Right ventricle myocardium inferior (tissue), 1 donor: ENCODE data around the gene LHPP. TPM values are rescaled to one million over a fixed set of nuclear protein-coding genes. Genes with fewer than 3 reads are reported as not detected.
A peak's percentile ranks its signal among the peaks of the same experiment; 100 is the strongest.

Experiments
- ATAC-seq: fragments of 200-7000 bp; cut with Tn5 transposase; one replicate; pipeline ENCODE4 v1.9.1; 2020; ENCODE audit warnings: mild to moderate bottlenecking, moderate library complexity
- DNase-seq: peaks from one replicate; pipeline ENCODE4 v3.0.0; 2021; ENCODE audit errors: missing footprints
- intact Hi-C: fragments of 100-400 bp; cut with DNase I; formaldehyde crosslinking; loops from one replicate; pipeline ENCODE4 v1.11.0; 2022
- total RNA-seq: library from RNA; stranded (reverse); fragmentation: NEBNext Ultra II Directional; extraction: Animal tissue kit (Norgen Biotek cat#: 25700); gene quantifications from one replicate; pipeline ENCODE4 v1.2.1, GENCODE V29; 2021
- donor health status: DM: no; HTN: yes; CAD: no; lungs with severe emphysema.

Gene LHPP
- total RNA-seq, 1 donor from 2014 or later, result 5.8 TPM

DNA sequence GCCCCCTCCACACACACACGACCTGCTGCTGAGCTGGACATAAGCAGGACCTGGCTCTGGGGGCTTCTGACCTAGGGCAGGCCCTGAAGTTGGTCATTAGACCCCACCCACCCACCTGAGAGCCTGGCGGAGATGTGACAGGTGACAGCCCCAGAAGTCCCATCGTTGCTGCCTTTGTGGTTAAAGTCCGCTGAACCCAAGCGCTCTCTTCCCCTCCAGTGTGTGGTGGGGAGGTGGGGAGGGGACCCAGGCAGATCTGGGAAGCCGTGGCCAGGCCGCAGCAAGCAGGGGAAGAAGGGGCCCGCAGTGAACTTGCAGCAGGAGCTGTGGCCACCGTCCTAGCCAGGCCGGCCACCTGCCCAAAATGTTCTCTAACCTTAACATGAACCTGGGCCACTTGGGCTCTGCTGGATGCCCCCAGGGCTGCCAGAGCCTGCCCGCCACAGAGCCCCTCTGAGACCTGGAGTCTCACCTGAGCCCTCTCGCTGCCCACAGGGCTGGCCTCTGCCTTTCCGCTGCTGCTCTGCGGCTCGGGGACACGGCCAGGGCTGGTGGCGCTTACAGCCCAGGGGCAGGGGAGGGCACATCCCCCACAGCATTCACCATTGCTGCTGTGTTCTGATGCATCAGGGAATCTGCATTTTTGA, 65.1 kb downstream of the LHPP start:
- no peak for ATAC-seq
- peak; percentile 50 for DNase-seq
- intact Hi-C loops, result no loop called here

DNA sequence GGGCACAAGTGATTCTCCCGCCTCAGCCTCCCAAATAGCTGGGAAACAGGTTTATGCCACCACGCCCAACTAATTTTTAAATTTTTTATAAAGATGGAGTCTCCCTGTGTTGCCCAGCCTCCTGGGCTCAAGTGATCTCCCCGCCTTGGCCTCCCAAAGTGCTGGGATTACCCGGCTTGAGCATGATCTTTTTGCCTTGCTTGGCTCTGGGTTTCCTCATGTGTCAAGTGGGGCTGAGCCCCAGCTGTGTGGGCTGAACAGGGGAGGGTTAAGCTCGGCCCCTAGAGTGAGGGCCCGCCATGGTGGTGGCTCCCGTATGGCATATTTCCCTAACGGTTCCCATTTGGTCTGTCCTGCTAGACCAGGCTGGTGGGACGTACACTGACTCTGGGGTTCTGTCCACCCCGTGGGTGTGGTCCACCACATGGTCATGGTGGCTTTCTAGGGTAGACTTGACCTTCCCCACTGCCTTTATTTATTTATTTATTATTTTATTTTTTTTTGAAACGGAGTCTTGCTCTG, 66.3 kb downstream of the LHPP start:
- no peak for ATAC-seq
- DNase-seq, result peak; percentile 22
- intact Hi-C loops, result no loop called here

DNA sequence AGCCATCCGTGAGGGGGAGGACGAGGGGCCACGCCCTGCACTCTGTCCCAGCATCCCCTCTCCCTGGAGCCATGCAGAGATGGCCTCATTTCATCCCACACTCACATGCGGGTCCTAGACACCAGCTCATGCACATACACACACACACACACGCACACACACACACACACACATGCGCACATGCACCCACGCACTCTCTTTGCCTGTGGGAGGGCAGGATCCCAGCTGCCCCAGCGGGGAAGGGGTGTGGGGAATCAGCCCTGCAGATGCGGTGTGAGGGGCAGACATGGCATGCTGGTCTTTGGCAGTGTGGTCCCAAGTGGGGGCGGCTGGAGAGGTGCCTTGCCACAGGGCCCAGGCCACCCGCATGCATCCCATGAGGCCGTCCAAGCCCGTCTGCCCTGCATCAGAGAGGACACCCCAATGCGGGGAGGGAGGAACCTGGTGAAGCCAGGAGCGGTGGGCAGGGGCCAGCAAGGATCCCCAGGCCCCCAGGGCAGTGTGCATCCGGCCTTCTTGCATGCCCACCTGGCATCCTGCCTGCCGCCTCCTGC, 68.1 kb downstream of the LHPP start:
- DNase-seq (peak; percentile 22), ATAC-seq (no peak)
- intact Hi-C loops, result loop anchor here (5.0 kb wide), 1 partner anchor 298 kb away; no protein-coding TSS in a partner anchor

DNA sequence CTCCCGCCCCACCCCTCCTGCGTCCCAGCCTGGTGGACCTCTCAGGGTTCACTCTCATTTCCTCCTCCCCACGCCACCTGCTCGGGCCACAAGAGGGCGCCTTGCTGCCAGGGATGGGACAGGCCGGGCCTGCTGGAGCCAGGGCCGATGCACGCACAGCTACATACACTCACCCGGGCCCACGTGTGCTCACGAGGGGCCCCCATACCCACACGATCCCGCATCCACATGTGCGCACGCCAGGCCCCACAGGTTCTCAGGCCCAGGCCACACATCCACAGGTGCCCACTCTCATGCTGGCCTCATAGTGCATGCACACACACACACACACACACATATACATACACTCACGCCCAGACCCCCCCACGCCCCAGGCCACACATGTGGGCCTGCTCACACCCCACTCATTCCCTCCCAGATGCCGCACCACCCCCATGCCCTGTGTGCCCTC, 68.6 kb downstream of the LHPP start:
- intact Hi-C loops, result loop anchor here (5.0 kb wide), 1 partner anchor 297 kb away; no protein-coding TSS in a partner anchor
- ATAC-seq, result peak; percentile 81
- peak; percentile 95 for DNase-seq

DNA sequence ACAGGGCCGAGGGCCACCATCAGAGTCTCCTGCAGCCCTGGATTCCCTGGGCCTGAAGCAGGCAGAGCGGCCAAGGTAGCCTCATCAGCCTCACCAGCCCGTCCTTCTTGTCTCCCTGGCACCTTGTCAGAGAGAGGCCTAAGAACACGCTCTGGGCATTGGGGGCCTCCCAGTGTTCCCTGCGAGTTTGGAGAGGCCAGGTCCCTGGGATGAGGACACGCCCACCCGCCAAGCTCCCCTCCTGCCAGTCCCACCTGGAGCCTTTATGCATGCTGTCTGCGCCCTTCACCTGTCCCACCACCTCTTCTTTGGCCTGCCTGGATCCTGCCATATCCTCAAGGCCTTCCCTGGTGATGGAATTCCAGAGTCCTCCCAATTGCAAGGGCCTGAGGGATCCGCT, 69.2 kb downstream of the LHPP start:
- ATAC-seq, result no peak
- intact Hi-C loops, result loop anchor here (5.0 kb wide), 1 partner anchor 296 kb away; no protein-coding TSS in a partner anchor
- peak; percentile 60 for DNase-seq

DNA sequence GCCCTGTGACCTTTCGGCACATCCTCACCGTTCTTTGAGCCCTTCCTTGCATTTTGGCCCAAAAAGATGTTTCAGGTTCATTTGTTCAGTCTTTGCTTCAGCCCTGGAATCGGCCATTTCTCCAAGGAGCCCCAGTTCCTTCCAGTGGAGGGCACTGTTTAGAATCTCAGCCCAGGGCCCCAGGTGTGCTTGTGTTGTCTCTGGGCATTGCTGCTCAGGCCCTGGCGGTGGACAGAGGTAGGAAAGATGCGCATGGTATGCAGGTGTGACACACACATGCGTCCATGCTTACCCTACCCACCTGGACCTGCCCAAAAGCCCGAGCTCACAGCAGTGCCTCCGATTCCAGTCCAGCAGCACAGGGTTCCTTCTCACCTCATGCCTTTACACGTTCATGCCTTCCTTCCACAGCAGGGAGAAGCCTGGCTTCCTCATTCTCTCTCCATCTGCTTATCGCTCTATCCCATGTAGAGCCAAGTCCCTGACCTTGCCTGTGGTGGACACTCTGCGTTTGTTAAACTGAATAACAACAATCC, 70.6 kb downstream of the LHPP start:
- intact Hi-C loops, result loop anchor here (5.0 kb wide), 1 partner anchor 295 kb away; no protein-coding TSS in a partner anchor
- no peak for ATAC-seq
- peak; percentile 15 for DNase-seq

DNA sequence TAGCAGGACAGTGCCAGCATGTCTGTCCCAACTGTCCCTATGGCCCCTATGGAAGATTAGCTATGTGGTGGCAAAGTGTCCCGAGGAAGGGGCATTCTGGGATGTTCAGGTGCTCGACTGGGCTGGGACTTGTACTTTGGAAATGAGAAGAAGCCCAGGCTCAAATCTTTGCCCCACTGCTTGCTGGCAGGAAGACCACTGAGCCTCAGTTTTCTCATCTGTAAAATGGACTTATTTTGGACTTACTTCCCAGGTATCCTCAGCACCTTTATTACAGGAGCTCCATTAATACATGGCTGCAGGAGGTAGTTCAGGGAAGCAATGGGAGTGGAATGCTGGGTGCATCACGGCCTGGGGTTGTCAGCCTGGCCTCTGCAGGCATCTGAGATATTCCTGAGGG, 71.2 kb downstream of the LHPP start:
- no peak for DNase-seq
- intact Hi-C loops, result loop anchor here (5.0 kb wide), 1 partner anchor 295 kb away; no protein-coding TSS in a partner anchor
- no peak for ATAC-seq

DNA sequence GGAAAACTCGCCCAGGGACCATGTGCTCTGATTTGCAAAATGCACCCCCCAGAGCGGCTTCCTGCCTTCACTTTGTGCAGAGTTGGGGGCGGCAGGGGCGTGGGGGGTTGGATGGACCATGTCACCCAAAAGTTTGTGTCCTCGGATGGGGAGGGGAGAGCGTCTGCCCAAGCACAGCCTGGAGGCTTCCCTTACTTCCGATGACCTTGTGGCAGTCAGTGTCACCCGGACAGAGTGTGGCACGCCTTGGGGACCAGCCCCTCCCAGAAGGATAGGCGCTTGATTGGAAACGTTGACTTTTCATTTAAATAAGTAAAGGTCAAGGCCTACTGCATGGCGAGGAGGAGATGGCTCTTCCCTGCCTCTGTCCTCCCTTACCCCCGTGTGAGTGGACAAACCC, 71.6 kb downstream of the LHPP start:
- no peak for ATAC-seq
- peak; percentile 52 for DNase-seq
- intact Hi-C loops, result loop anchor here (5.0 kb wide), 1 partner anchor 294 kb away; no protein-coding TSS in a partner anchor

DNA sequence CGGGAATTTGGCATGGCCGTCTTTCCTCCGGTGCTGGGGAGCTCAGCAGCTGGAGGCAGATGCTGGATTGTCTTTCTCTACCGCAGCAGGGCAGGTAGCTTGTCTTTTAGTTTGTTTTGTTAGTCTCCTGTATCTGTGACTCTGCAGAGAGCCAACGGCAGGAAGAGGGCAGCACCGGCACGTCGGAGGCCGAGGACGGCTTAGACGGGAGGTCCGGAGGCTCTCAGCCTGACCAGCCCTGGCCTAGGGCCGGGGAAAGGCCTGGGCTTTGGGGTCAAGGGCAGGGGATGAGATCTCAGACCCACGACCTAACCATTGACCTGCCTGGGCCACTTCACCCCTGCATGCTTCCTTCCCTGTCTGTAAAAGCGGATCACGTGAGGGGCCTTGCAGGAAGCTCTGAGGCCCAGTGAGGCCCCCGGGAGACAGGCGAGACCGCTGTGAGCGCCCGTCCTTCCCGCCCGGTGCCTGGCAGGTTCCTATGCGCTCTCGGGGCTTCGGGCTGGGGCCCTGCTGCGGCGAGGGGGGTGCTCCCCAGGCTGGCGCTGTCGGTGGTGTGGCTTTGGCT, 72.7 kb downstream of the LHPP start:
- peak; percentile 35 for ATAC-seq
- peak; percentile 70 for DNase-seq
- intact Hi-C loops, result loop anchor here (5.0 kb wide), 1 partner anchor 293 kb away; no protein-coding TSS in a partner anchor

DNA sequence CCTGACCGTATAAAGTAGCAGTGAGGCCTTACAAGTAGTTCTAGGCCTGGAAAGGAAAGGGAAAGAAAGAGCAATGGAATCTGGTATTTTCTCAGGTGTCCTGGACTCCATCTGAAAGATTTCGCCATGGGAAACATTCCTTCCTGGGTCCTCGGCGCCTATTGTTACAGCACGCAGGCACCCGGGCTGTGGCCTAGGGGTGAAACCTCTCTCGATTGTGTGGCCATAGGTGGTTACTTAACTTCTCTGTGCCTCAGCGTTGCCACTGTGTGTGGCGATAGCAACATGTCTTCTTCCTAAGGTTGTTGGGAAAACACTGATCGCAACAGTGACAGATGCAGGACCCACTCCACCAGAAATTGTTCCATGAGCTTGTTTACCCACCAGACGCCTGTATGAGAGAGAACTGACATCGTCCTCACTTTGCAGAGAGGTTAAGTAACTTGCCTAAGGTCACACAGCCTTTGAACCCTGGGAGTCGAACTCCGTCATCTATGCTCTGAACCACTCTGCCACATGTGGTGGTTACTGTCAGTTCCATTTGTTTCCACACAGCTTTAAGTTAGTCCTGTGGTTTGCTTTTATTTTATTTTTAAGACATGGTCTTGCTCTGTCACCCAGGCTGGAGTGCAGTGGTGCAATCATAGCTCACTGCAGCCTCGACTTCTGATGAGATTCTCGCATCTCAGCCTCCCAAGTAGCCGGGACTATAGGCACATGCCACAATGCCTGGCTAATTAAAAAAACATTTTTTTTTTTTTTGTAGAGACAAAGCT, 73.4 kb downstream of the LHPP start:
- intact Hi-C loops, result loop anchor here (5.0 kb wide), 1 partner anchor 292 kb away; no protein-coding TSS in a partner anchor
- no peak for ATAC-seq

DNA sequence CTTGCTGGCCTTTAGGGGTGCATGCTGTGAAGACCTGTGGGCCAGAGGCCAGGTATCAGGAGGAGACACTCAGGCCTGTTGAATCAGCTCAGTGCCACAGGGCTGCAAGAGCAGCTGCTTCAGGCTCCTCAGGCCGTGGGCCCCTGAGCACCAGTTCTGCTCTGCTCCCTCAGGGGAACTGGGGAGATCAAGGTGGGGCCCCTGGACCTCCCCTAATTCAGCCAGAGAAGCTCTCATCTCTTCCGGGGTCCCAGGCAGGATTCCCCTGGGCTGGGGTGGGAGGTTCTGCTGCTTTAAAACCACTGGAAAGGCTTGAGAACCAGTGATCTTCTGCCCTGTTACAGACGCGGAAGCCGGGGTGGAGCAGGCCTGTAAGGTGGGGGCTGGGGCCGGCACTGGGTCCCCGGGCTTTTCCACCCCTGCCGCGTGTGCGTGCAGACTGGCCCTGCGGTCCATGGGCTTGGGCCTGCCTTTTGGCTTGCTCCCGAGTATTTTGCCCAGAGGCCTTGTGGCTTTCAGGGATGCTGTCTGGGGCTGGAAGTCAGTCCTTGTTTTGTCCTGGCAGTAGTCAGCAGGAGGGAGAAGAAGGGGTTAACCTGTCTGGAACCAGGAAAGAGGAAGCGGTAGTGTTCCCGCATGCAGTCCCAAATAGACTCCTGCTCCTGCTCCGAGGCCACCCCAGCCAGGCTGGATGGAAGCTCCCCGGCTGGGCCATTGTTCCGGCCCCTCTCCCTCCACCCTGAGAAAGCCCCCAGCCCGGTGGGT, 74.3 kb downstream of the LHPP start:
- ATAC-seq, result no peak
- intact Hi-C loops, result no loop called here
- peak; percentile 66 for DNase-seq

More for the DNA sequence above, 73.4 kb downstream of the LHPP start:
- peak; percentile 22 for DNase-seq

DNA sequence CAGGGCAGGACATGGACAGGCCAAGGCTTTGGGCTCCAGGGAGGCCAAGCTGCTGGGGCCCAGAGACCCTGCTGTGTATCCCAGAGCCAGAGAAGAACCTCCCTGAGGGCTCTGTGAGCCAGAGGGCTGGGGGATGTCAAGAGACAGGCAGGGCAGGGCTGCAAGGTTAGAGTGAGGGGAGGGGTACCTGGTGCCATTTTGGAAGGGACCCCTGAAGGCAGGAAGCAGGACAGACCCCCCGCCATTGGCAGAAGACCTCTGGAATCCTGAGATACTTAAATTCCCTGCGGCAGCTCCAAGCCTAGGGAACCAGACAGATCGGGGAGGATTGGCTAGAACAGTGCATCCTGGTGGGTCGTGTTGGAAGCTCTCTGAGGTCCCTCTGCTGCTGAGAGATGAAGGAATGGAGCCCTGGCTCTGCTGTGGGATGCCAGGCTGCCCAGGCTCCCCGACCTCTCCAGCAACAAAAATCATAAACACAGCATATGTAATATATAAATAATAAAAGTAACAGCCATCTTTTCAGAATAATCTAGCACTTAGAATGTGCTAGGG, 75.0 kb downstream of the LHPP start:
- ATAC-seq (no peak), DNase-seq (peak; percentile 53)
- intact Hi-C loops, result no loop called here

DNA sequence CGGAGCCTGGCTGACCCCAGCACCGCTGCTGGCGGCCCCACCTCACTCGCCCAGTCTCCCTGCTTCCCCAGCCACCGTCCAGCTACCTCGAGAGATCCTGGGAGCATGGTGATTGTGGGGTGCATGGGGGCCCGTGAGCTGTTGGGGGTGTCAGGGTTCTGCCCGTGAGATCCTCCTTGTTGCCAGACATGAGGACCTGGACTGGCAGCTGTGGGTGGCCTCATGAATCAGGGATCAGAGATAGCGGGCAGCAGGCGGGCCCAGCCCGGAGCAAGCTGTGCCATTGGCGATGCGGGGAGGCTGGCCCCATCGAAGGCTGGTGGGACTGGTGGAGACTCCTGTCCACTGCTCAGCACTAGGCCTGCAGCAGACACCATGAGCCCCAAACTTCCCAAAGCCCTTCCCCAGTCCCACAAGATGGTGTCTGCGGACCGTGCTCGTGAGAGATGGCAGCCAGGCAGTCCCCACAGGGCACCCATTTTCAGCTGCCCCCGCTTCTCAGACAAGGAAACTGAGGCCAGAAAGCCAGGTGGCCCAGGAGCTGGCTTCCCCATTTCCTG, 75.6 kb downstream of the LHPP start:
- intact Hi-C loops, result no loop called here
- peak; percentile 66 for DNase-seq

DNA sequence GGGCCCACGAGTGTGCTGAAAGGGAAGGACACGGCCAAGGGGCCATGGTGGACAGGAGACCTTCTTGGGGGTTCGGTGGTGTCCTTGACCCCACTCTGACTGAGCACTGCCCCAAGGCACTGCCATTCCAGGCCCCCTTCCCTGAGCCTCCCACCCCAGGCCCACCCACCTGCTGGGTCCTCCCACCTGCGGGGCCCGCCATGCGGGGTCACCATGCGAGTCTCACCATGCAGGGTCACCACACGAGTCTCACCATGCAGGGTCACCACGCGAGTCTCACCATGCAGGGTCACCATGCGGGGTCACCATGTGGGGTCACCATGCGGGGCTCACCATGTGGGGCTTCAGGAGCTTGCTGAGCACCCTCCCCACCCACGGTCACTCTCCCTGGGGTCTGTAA, 76.3 kb downstream of the LHPP start:
- no peak for ATAC-seq
- intact Hi-C loops, result no loop called here
- peak; percentile 7 for DNase-seq

More for the DNA sequence above, 75.6 kb downstream of the LHPP start:
- no peak for ATAC-seq

DNA sequence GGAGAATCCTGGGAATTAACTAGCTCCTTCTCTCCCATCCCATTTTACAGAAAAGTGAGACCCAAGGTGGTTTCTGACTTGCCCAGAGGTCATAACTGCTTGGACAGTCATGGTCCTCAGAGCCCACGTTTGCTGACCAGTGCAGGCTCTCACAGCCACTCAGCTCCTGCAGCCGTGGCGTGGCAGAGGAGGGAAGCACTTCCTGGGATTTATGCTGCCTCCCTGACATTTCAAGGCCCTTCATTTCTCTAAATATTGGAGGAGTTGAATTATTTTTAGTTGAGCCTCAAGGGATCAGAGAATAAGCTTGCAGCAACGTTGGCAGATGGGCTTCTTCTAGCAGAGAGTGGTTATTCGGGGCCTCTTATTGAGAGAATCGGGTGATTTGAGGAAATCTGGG, 77.1 kb downstream of the LHPP start:
- DNase-seq, result no peak
- ATAC-seq, result no peak
- intact Hi-C loops, result no loop called here

DNA sequence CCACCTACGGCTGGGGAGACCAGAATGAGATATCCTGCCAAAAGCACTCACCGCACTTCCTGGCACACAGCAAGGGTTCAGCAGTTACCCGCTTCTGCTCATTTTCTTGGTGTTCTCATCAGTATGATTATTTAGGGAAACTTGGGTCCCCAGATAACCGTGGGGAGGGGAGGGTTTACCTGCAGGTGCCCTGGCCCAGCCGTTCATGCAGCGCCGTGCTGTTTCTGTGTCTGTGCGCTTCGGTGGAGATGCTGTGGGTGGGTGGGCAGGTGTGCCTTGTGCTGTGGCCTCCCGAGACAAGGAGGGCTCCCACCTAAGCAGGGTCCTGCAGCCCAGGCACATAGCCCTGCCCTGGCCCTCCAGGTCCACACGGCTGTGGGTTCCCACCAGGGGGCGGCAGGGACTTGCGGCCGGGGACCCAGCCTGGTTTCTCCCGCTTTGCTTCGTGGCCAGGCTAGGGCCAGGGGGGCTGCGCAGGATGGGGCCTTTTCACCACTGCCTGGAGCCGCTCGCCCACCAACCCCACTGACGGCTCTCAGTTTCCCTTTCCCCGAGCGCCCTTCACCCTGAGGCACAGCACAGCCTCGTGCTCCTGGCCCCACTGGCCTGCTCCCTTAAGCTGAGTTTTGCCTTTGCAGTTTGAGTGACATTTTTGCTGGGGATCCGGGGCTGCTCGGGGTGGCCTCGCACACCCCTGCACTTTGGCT, 78.5 kb downstream of the LHPP start:
- intact Hi-C loops, result loop anchor here (1.0 to 5.0 kb wide), 2 partner anchors 82 to 204 kb away; partner anchors contain the start of gene FAM53B
- ATAC-seq (peak; percentile 87), DNase-seq (peak; percentile 86)
